HG03095 (cell line): ENCODE measurements around the gene RMI2.

Source experiments
- ATAC-seq: cut with Tn5 transposase; IDR thresholded peaks from one replicate; pipeline ENCODE4 v1.9.1; 2021; ENCODE audit warnings: moderate library complexity; ENCODE audit not compliant: unreplicated experiment

Gene RMI2

DNA sequence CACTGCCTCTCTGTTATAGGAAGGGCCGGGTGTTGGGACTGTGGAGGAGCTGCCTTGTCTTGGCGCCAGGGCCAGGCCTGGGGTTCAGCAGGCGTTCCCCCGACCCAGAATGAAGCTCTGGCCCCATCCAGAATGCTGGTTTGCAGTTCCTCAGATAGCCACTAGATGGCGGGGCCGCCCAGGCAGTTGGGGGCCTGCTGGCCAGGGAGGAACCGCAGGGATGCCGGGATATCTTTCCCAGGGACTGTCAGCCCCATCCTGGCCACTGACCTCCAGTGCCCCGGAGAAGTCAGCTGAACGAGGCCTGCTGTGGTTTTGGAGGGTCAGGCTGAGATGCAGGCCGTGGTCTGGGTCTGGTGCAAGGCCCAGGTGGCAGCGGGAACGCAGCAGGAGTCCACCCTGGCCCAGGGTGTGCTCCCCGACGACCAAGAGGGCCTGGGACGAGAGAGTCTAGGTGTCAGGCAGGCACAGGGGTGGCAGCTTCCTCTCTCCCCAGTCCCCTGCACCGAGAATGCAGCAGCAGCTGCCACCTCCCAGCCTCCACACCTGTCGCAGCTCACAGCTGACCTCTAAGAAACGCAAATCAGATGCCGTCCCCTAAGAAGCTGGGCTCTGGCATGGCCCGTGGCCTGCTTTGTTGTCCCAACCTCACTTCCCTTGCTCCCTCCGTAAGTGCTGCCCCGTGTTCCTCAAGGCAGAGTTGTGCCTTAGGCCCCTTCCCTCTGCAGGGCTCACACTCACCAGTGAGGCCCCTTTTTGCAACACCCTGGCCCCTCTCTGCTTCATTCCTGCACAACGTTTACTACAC is 51.2 kb downstream of the RMI2 start:
- ATAC-seq: no peak

- ATAC-seq: no peak
Measured at GRCh38 chr16:11398136-11398535, 52.9 kb downstream of the RMI2 start.

DNA sequence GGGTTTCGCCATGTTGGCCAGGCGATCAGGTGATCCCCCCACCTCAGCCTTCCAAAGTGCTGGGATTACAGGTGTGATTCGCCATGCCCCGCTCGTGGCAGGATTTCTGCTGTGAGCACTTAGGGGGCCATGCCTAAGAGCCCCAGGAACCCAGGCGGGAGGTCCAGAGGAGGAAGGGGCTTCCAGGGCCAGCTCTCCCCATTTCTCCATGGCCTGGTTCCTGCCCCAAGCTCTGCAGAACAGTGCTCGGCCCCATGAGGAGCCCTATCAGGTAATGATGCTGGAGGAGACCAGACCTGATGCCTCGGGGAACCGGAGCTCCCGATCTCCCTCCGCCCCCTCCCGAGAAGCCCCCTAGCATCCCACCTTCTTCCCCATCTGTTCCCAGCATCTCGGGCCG is 53.6 kb downstream of the RMI2 start:
- no peak for ATAC-seq

GRCh38 chr16:11399261-11399831 is 54.1 kb downstream of the RMI2 start:
- ATAC-seq: no peak

DNA sequence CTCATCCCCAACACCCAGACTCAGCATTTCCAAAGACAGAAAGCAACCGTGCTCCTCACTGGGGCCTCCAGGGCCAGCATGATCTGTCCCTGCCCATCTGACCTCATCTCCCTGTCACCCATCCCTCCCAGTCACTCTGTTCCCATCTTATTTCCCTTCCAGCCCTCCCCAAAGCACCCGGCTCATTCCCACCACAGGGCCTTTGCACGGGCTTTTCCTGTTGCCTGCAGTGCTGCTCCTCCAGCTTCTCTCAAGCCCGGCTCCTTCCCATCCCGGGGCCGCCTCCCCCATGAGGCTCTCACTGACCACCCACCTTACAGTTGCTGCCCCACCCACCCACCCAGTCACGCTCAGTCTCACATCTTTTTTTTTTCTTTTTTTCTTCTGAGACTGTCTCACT is 54.8 kb downstream of the RMI2 start:
- no peak for ATAC-seq
